Head of caudate nucleus (tissue), 42 donors: Measurements from ENCODE around the gene ZNF469.
"Not testable (repeated sequence)": the region's sequence is repeated elsewhere in the genome, so short reads cannot be mapped to it uniquely, and the experiment has no call there.

ENCODE experiments used
- DNase-seq, 42 donors: peaks; one replicate each; pipeline versions ENCODE4 v3.0.0 to v3.0.0-alpha.2; 2020 to 2021; ENCODE audit warnings: mixed read lengths in 7 of 42
- intact Hi-C: fragments of 100-400 bp; cut with DNase I; formaldehyde crosslinking; loops from one replicate; pipeline ENCODE4 v1.15.0; 2022

ZNF469 gene

GRCh38 chr16:88356727-88357199, 26.0 kb upstream of the ZNF469 start:
- peak in 6 of 42 donors; percentile 2 to 35 (median 13) for DNase-seq
- intact Hi-C loops = no loop called here

GRCh38 chr16:88357317-88358022, 25.3 kb upstream of the ZNF469 start:
- peak in 4 of 42 donors; percentile 3 to 30 (median 9) for DNase-seq
- intact Hi-C loops = no loop called here

- intact Hi-C loops = no loop called here
- DNase-seq = peak in 4 of 42 donors; percentile 2 to 26 (median 8)
Measured at GRCh38 chr16:88358023-88358420, 24.7 kb upstream of the ZNF469 start.

GRCh38 chr16:88359008-88359407, 23.8 kb upstream of the ZNF469 start:
- peak in 5 of 42 donors; percentile 0 to 19 (median 3) for DNase-seq
- intact Hi-C loops = no loop called here

DNA sequence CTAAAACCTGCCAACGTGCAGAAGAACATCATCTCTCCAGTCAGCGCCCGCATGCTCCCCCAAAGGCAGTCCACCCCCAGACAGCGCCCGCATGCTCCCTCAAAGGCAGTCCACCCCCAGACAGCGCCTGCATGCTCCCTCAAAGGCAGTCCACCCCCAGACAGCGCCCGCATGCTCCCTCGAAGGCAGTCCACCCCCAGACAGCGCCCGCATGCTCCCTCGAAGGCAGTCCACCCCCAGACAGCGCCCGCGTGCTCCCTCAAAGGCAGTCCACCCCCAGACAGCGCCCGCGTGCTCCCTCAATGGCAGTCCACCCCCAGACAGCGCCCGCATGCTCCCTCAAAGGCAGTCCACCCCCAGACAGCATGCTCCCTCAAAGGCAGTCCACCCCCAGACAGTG, 22.4 kb upstream of the ZNF469 start:
- peak in 2 of 42 donors; percentile 2 to 4 for DNase-seq
- intact Hi-C loops = not testable (repeated sequence)

DNA sequence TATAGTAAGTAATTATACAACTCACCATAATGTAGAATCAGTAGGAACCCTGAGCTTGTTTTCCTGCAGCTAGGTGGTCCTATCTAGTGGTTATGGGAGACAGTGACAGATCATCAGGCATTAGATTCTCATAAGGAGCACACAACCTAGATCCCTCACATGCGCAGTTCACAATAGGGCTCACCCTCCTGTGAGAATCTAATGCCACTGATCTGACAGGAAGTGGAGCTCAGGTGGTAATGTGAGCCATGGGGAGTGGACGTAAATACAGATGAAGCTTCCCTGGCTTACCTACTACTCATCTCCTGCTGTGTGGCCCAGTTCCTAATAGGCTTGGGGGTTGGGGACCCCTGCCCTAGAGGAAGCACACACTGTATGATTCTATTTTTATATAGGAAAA, 21.8 kb upstream of the ZNF469 start:
- intact Hi-C loops = no loop called here
- peak in 1 of 42 donors; percentile 5 for DNase-seq

DNA sequence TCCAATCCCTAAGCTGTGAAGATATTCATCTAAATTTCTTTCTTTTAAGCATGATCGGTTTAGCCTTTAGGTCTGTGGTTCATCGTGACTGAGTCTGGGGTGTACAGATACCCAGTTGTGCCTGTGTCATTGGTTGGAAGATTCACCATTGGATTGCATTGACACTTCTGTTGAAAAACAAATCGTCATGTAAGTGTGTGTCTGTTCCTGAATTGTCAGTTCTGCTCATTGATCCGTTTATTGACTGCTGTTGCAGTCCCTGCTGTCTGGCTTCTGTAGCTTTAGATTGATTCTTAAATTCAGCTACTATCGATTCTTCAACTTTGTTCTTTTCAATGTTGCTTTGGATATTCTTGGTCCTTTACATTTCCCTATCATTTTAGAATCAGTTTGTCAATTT, 21.0 kb upstream of the ZNF469 start:
- intact Hi-C loops = no loop called here
- DNase-seq = peak in 1 of 42 donors; percentile 5

- DNase-seq = no peak
- intact Hi-C loops = no loop called here
Measured at GRCh38 chr16:88363239-88363891, 19.4 kb upstream of the ZNF469 start.

DNA sequence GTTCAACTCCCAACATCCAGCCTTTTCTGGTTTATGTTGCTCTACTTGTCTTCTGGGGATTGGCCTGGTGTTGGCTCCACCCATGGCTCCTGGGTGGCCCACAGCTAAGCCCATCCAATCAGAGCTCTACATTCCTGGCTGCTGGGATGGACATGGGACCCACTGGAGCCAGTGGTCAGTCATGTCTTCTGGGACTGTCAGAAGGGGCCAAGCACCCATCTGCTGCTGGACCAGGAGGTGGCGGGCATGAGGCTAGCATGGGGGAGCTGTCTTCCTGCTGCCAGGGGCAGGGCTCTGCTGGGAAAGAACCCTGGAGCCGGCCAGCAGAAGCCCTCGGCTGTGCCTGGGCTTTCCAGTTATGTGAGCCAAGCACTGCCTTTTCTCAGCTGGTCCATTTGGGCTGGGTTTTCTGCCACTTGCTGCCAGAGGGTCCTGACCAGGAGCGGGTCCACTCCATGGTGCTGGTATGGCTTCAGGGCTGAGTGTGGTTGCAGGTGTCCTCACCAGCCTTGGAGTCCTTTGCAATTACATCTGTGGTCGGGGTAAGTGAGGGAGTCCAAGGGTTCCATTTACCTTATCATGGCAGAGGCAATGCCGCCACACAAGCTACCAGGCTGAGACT, 17.4 kb upstream of the ZNF469 start:
- intact Hi-C loops = no loop called here
- peak in 4 of 42 donors; percentile 1 to 28 (median 16) for DNase-seq

DNA sequence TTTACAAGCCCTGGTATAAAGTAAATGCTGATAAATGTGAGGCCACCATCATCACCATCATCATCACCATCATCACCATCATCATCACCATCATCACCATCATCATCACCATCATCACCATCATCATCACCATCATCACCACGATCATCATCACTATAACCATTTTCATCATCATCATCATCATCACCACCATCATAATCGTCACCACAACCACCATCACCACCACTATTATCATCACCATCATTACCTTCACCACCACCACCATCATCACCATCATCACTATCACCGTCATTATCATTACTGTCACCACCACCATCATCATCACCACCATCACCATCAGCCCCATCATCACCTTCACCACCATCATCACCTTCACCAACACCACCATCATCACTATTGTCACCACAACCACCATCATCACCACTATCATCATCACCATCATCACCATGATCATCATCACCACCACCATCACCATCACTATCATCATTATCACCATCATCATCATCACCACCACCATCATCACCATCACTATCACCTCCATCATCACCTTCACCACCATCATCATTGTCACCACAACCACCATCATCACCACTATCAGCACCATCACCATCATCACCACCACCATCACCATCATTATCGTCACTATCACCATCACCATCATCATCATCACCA, 16.6 kb upstream of the ZNF469 start:
- DNase-seq = no peak
- intact Hi-C loops = no loop called here

GRCh38 chr16:88366704-88367047, 16.1 kb upstream of the ZNF469 start:
- no peak for DNase-seq
- intact Hi-C loops = no loop called here

DNA sequence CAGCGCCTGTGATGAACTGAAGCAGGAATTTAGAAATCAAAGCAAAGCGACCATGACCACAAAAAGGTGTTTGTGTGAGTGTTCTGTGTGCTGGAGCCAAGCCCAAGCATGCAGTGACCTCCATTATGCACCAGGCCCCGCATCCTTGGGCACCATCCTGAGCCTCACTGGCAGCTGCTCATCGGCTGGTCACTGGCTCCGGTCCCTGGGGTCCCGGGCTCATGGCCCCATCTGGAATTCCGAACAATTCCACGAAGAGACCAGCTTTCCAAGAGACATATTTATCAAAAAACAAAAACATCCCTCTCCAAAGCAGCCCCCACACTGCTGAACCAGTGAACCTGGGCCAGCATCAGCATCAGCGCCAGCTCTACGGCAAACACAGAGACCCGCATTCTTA, 15.2 kb upstream of the ZNF469 start:
- peak in 6 of 42 donors; percentile 2 to 44 (median 17) for DNase-seq
- intact Hi-C loops = no loop called here

DNA sequence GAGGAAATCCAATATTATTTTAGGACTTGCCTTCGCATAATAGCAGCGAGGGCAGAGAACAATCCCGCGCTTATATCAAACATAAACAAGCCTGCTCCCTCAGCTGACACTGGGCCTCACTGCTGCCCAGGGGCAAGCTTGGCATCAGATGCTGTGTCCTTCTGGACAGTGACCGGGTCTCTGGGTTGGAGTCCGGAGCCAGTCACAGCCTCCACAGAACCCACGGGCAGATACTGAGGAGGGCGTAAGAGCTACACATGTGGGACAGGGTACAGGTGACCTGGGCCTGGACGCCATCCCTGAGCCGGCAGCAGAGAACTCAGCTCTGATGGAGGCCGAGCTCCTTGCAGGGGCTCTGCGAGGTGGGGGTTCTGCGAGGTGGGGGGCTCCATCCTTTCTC, 14.7 kb upstream of the ZNF469 start:
- peak in 9 of 42 donors; percentile 10 to 60 (median 25) for DNase-seq
- intact Hi-C loops = no loop called here

DNA sequence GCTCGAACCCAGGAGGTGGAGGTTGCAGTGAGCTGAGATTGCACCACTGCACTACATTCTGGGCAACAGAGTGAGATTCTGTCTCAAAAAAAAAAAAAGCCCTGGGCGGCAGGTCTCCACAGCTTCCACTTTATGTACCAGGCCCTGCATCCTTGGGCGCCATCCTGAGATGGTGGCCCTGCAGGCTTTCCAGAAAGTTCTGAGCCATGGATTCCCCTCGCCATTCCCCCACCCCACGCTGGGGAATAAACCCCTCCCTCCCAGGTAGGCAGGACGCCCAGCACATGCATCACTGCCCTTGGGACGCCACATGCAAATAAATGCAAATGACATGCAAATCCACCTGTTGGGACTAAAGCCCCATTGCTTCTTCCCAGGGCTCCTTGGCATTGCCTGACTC, 13.8 kb upstream of the ZNF469 start:
- intact Hi-C loops = no loop called here
- peak in 3 of 42 donors; percentile 1 to 12 (median 5) for DNase-seq

GRCh38 chr16:88369447-88370008, 13.2 kb upstream of the ZNF469 start:
- intact Hi-C loops = no loop called here
- peak in 6 of 42 donors; percentile 2 to 41 (median 6) for DNase-seq

DNA sequence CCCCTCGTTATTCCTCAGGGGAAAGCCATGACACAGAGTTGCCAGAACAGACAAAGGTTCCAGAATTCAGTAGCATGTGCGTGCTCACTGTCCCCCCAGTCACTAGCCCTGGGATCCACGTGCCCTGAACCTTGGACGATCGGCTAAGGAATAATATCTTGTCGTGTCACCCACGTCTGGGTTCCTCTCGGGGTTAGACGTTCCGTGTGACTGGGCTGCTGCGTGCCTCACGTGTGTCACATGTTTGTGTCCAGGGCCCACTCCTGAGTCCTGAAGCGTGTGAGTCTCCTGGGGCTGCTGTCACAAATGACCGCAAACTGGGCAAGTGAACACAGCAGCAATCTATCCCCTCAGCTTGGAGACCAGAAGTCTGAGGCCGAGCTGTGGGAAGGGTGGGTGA, 12.4 kb upstream of the ZNF469 start:
- intact Hi-C loops = no loop called here
- DNase-seq = peak in 5 of 42 donors; percentile 1 to 31 (median 5)

DNA sequence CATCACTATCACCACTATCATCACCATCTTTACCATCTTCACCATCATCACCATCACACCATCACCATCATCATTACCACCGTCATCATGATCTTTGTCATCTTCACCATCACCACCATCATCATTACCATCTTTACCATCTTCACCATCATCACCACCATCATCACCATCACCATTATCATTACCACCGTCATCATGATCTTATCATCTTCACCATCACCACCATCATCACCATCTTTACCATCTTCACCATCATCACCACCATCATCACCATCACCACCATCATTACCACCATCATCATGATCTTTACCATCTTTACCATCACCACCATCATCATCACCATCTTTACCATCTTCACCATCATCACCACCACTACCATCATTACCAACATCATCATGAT, 10.2 kb upstream of the ZNF469 start:
- intact Hi-C loops = no loop called here
- DNase-seq = no peak

- DNase-seq = peak in 3 of 42 donors; percentile 3 to 18 (median 8)
- intact Hi-C loops = no loop called here
Measured at GRCh38 chr16:88373211-88373610, 9.5 kb upstream of the ZNF469 start.

GRCh38 chr16:88373927-88374492, 8.7 kb upstream of the ZNF469 start:
- DNase-seq = peak in 4 of 42 donors; percentile 4 to 33 (median 15)
- intact Hi-C loops = no loop called here
